MM.1S (cell line): Measurements from ENCODE around the gene PMEPA1.

Source experiments
- DNase-seq: peaks from one replicate; pipeline ENCODE4 v3.0.0-alpha.2; 2015
- H2AFZ ChIP-seq: fragments of 300-600 bp; sonication (generic); 2 replicates; pipeline ENCODE4 v1.6.0; 2016; ENCODE audit warnings: antibody characterized with exemption, low read length
- H3F3A ChIP-seq: fragments of 300-600 bp; sonication (generic); 2 replicates; pipeline ENCODE4 v1.6.1; 2016; ENCODE audit warnings: mild to moderate bottlenecking, antibody characterized with exemption, low read length, moderate library complexity, mixed read lengths; ENCODE audit not compliant: insufficient read depth
- H3K27ac ChIP-seq: fragments of 300-600 bp; sonication (generic); 2 replicates; pipeline ENCODE4 v1.5.1; 2016; ENCODE audit warnings: mild to moderate bottlenecking, low read length
- H3K27me3 ChIP-seq: fragments of 300-600 bp; sonication (generic); replicated peaks from 2 replicates; pipeline ENCODE4 v1.6.0; 2016; ENCODE audit warnings: low read length; ENCODE audit not compliant: insufficient read depth
- H3K36me3 ChIP-seq: fragments of 300-600 bp; sonication (generic); replicated peaks from 2 replicates; pipeline ENCODE4 v1.6.1; 2016; ENCODE audit warnings: mild to moderate bottlenecking, low read length, mixed read lengths; ENCODE audit not compliant: insufficient read depth
- H3K4me1 ChIP-seq: fragments of 300-600 bp; sonication (generic); 2 replicates; pipeline ENCODE4 v1.6.1; 2016; ENCODE audit warnings: low read length, mixed read lengths
- H3K4me2 ChIP-seq: fragments of 300-600 bp; sonication (generic); 2 replicates; pipeline ENCODE4 v1.6.0; 2016; ENCODE audit warnings: low read depth, low read length
- H3K4me3 ChIP-seq: fragments of 300-600 bp; sonication (generic); 2 replicates; pipeline ENCODE4 v1.5.1; 2016; ENCODE audit warnings: low read length, mixed read lengths
- H3K79me2 ChIP-seq: fragments of 300-600 bp; sonication (generic); 2 replicates; pipeline ENCODE4 v1.6.1; 2016; ENCODE audit warnings: mixed run types, low read length, mixed read lengths
- H3K9ac ChIP-seq: fragments of 300-600 bp; sonication (generic); 2 replicates; pipeline ENCODE4 v1.6.1; 2016; ENCODE audit warnings: low read length, mixed read lengths
- H3K9me2 ChIP-seq: fragments of 300-600 bp; sonication (generic); replicated peaks from 2 replicates; pipeline ENCODE4 v1.6.1; 2016; ENCODE audit warnings: mild to moderate bottlenecking, low read length, mixed read lengths; ENCODE audit not compliant: insufficient read depth
- H3K9me3 ChIP-seq: fragments of 300-600 bp; sonication (generic); replicated peaks from 2 replicates; pipeline ENCODE4 v1.6.1; 2016; ENCODE audit warnings: mild to moderate bottlenecking, low read length, mixed read lengths; ENCODE audit not compliant: insufficient read depth
- H4K20me1 ChIP-seq: fragments of 300-600 bp; sonication (generic); 2 replicates; pipeline ENCODE4 v1.6.1; 2016; ENCODE audit warnings: mild to moderate bottlenecking, low read length, moderate library complexity, mixed read lengths; ENCODE audit not compliant: insufficient read depth
- EZH2 ChIP-seq: fragments of 300-600 bp; sonication (generic); optimal IDR thresholded peaks from 2 replicates; pipeline ENCODE3; 2017; ENCODE audit warnings: low read depth, mild to moderate bottlenecking, antibody characterized with exemption, low read length, mixed read lengths
- EZH2phosphoT487 ChIP-seq: fragments of 300-600 bp; sonication (generic); IDR thresholded peaks from 2 replicates; pipeline ENCODE4 v1.6.1; 2018; ENCODE audit warnings: antibody characterized with exemption, low read length
- TF ChIP-seq, protein P1 (sequence below): fragments of 300-600 bp; sonication (generic); IDR thresholded peaks from 2 replicates; pipeline ENCODE4 v1.5.1; 2016; ENCODE audit warnings: antibody characterized with exemption, low read length, mixed read lengths

PMEPA1 gene

DNA sequence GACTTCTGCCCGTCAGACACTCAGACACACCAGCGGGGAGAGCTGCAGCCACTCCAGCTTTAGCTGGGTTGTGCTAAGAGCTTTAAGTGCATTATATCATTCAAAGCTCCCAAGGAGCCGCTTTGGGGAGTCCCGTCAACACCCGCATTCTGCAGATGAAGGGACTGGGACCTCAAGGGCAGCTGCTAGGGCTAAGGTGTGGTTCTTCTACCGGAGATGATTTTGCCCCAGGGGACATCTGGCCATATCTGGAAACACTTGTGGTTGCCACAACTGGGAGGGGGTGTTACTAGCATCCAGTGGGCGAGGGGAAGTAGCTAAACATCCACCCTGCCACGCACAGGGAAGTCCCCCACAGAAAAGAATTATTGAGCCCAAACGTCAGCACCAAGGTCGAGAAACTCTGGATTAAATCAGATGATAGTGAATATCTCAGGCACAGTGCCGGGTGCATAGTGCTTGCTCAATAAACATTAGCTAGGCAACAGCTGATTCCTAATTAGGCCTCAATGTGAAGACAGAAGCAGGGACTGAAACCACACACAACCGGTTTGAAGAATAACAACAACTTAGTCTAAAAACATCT, 29.6 kb downstream of the PMEPA1 start:
- Histone ChIP-seq H3K36me3 (no peaks in the 10 kb centered on the region), H3K27me3 (no peaks in the 10 kb centered on the region), H3K79me2 (no peaks in the 10 kb centered on the region; the same call in 1 of the 2 replicates), H3K9me3 (no peaks in the 10 kb centered on the region), H3F3A (peaks cover 62% of the 10 kb centered on the region), H3K9ac (peak overlapping the region; percentile 83), H3K9me2 (no peaks in the 10 kb centered on the region), H3K4me1 (peaks cover 66% of the 10 kb centered on the region), H4K20me1 (no peaks in the 10 kb centered on the region), H3K27ac (peak overlapping the region; percentile 98), H3K4me2 (peak overlapping the region; percentile 93), H2AFZ (peak overlapping the region; percentile 29), H3K4me3 (peak overlapping the region; percentile 57)
- peak; percentile 93 for DNase-seq
- TF ChIP-seq EZH2 (no peak), EZH2phosphoT487 (no peak)
- TF ChIP-seq, protein P1, sequence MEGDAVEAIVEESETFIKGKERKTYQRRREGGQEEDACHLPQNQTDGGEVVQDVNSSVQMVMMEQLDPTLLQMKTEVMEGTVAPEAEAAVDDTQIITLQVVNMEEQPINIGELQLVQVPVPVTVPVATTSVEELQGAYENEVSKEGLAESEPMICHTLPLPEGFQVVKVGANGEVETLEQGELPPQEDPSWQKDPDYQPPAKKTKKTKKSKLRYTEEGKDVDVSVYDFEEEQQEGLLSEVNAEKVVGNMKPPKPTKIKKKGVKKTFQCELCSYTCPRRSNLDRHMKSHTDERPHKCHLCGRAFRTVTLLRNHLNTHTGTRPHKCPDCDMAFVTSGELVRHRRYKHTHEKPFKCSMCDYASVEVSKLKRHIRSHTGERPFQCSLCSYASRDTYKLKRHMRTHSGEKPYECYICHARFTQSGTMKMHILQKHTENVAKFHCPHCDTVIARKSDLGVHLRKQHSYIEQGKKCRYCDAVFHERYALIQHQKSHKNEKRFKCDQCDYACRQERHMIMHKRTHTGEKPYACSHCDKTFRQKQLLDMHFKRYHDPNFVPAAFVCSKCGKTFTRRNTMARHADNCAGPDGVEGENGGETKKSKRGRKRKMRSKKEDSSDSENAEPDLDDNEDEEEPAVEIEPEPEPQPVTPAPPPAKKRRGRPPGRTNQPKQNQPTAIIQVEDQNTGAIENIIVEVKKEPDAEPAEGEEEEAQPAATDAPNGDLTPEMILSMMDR, result no peak

DNA sequence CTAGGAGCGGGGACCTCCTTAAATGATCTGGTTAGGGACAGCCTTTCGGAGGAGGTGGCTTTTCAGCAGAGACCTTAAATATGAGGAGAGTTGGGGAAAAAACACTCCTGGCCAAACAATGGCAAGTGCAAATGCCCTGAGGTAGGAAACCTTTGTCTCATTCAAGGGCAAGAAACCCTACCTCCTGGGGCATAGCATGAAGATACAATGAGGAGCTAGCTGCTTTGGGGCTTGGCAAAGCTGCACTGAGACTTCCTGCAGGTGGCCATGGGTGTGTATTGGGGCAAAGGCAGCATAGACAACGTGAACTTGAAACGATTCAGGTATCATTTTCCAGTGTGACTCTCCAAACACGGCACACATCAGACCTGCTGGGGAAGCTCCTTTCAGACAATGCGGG, 30.7 kb downstream of the PMEPA1 start:
- Histone ChIP-seq H3K36me3 (no peaks in the 10 kb centered on the region), H2AFZ (peak overlapping the region; percentile 47), H3K4me2 (peak overlapping the region; percentile 93), H3K27me3 (no peaks in the 10 kb centered on the region), H3K4me3 (peak overlapping the region; percentile 57), H3K27ac (peak overlapping the region; percentile 98), H3F3A (peaks cover 62% of the 10 kb centered on the region), H3K9me2 (no peaks in the 10 kb centered on the region), H3K9ac (peak overlapping the region; percentile 83), H3K79me2 (no peaks in the 10 kb centered on the region; the same call in 1 of the 2 replicates), H3K4me1 (peaks cover 66% of the 10 kb centered on the region), H3K9me3 (no peaks in the 10 kb centered on the region), H4K20me1 (no peaks in the 10 kb centered on the region)
- DNase-seq, result peak; percentile 72
- TF ChIP-seq EZH2phosphoT487 (no peak), EZH2 (no peak)
- TF ChIP-seq, protein P1, result no peak

DNA sequence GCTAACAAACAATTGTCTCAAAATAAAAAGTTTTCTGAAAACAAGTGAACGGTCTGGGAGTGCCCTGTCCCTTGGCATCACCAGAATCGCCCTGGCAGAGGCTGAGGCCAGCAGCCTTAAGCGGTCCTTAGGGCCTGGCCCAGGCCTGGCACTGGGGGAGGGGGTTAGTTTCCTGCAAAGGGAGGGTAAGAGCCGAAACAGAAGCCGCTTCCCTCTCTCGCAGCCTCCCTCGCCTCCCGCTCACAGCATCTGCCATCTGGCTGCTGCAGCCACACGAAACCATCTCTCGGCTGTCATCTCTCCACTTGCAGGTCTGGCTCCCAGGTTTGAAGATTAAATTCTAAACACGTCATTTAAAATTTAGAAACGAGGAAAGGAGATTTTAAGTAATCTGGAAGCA, 31.5 kb downstream of the PMEPA1 start:
- H3F3A ChIP-seq, result peaks cover 54% of the 10 kb centered on the region
- H3K4me1 ChIP-seq, result peaks cover 60% of the 10 kb centered on the region
- peak overlapping the region; percentile 93 for H3K4me2 ChIP-seq
- no peaks in the 10 kb centered on the region for H4K20me1 ChIP-seq
- peak; percentile 87 for DNase-seq
- H3K9me2 ChIP-seq, result no peaks in the 10 kb centered on the region
- no peaks in the 10 kb centered on the region; the same call in 1 of the 2 replicates for H3K79me2 ChIP-seq
- no peak for TF ChIP-seq EZH2
- TF ChIP-seq EZH2phosphoT487, result no peak
- H2AFZ ChIP-seq, result no peak overlapping the region
- H3K27me3 ChIP-seq, result no peaks in the 10 kb centered on the region
- peak overlapping the region; percentile 83 for H3K9ac ChIP-seq
- no peaks in the 10 kb centered on the region for H3K36me3 ChIP-seq
- no peaks in the 10 kb centered on the region for H3K9me3 ChIP-seq
- peak overlapping the region; percentile 57 for H3K4me3 ChIP-seq
- H3K27ac ChIP-seq, result peak overlapping the region; percentile 98

DNA sequence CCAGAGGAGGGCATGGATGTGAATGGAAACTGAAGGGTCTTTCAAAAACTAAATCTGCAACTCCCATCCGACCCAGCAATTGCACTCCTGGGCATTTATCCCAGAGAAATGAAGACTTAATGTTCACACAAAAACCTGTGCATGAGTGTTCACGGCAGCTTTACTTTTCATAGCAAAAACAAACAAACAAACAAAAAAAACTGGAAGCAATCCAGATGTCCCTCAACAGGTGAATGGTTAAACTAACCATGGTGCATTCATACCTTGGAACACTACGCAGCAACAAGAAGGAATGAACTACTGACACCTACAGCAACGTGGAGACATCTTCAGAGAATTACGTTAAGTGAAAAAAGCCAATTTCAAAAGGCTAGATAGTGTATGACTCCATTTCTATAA, 32.2 kb downstream of the PMEPA1 start:
- H3K4me2 ChIP-seq, result peak overlapping the region; percentile 93; the same call in 1 of the 2 replicates
- DNase-seq, result no peak
- no peak overlapping the region for H3K4me3 ChIP-seq
- peaks cover 47% of the 10 kb centered on the region for H3F3A ChIP-seq
- no peaks in the 10 kb centered on the region; the same call in 1 of the 2 replicates for H3K79me2 ChIP-seq
- no peak overlapping the region for H3K9ac ChIP-seq
- H3K27me3 ChIP-seq, result no peaks in the 10 kb centered on the region
- peak overlapping the region; percentile 98; the same call in 1 of the 2 replicates for H3K27ac ChIP-seq
- no peaks in the 10 kb centered on the region for H4K20me1 ChIP-seq
- H2AFZ ChIP-seq, result no peak overlapping the region
- TF ChIP-seq EZH2 (no peak), EZH2phosphoT487 (no peak)
- TF ChIP-seq, protein P1, result no peak
- no peaks in the 10 kb centered on the region for H3K9me3 ChIP-seq
- no peaks in the 10 kb centered on the region for H3K9me2 ChIP-seq
- H3K36me3 ChIP-seq, result no peaks in the 10 kb centered on the region
- H3K4me1 ChIP-seq, result peaks cover 55% of the 10 kb centered on the region
